MM.1S (cell line): ENCODE data around the gene NFIX.

Source experiments
- DNase-seq: peaks from one replicate; pipeline ENCODE4 v3.0.0-alpha.2; 2015
- H2AFZ ChIP-seq: fragments of 300-600 bp; sonication (generic); 2 replicates; pipeline ENCODE4 v1.6.0; 2016; ENCODE audit warnings: antibody characterized with exemption, low read length
- H3F3A ChIP-seq: fragments of 300-600 bp; sonication (generic); 2 replicates; pipeline ENCODE4 v1.6.1; 2016; ENCODE audit warnings: mild to moderate bottlenecking, antibody characterized with exemption, low read length, moderate library complexity, mixed read lengths; ENCODE audit not compliant: insufficient read depth
- H3K27ac ChIP-seq: fragments of 300-600 bp; sonication (generic); 2 replicates; pipeline ENCODE4 v1.5.1; 2016; ENCODE audit warnings: mild to moderate bottlenecking, low read length
- H3K27me3 ChIP-seq: fragments of 300-600 bp; sonication (generic); replicated peaks from 2 replicates; pipeline ENCODE4 v1.6.0; 2016; ENCODE audit warnings: low read length; ENCODE audit not compliant: insufficient read depth
- H3K36me3 ChIP-seq: fragments of 300-600 bp; sonication (generic); replicated peaks from 2 replicates; pipeline ENCODE4 v1.6.1; 2016; ENCODE audit warnings: mild to moderate bottlenecking, low read length, mixed read lengths; ENCODE audit not compliant: insufficient read depth
- H3K4me1 ChIP-seq: fragments of 300-600 bp; sonication (generic); 2 replicates; pipeline ENCODE4 v1.6.1; 2016; ENCODE audit warnings: low read length, mixed read lengths
- H3K4me2 ChIP-seq: fragments of 300-600 bp; sonication (generic); 2 replicates; pipeline ENCODE4 v1.6.0; 2016; ENCODE audit warnings: low read depth, low read length
- H3K4me3 ChIP-seq: fragments of 300-600 bp; sonication (generic); 2 replicates; pipeline ENCODE4 v1.5.1; 2016; ENCODE audit warnings: low read length, mixed read lengths
- H3K79me2 ChIP-seq: fragments of 300-600 bp; sonication (generic); 2 replicates; pipeline ENCODE4 v1.6.1; 2016; ENCODE audit warnings: mixed run types, low read length, mixed read lengths
- H3K9ac ChIP-seq: fragments of 300-600 bp; sonication (generic); 2 replicates; pipeline ENCODE4 v1.6.1; 2016; ENCODE audit warnings: low read length, mixed read lengths
- H3K9me2 ChIP-seq: fragments of 300-600 bp; sonication (generic); replicated peaks from 2 replicates; pipeline ENCODE4 v1.6.1; 2016; ENCODE audit warnings: mild to moderate bottlenecking, low read length, mixed read lengths; ENCODE audit not compliant: insufficient read depth
- H3K9me3 ChIP-seq: fragments of 300-600 bp; sonication (generic); replicated peaks from 2 replicates; pipeline ENCODE4 v1.6.1; 2016; ENCODE audit warnings: mild to moderate bottlenecking, low read length, mixed read lengths; ENCODE audit not compliant: insufficient read depth
- H4K20me1 ChIP-seq: fragments of 300-600 bp; sonication (generic); 2 replicates; pipeline ENCODE4 v1.6.1; 2016; ENCODE audit warnings: mild to moderate bottlenecking, low read length, moderate library complexity, mixed read lengths; ENCODE audit not compliant: insufficient read depth
- CTCF ChIP-seq: fragments of 300-600 bp; sonication (generic); IDR thresholded peaks from 2 replicates; pipeline ENCODE4 v1.5.1; 2016; ENCODE audit warnings: antibody characterized with exemption, low read length, mixed read lengths
- EZH2 ChIP-seq: fragments of 300-600 bp; sonication (generic); optimal IDR thresholded peaks from 2 replicates; pipeline ENCODE3; 2017; ENCODE audit warnings: low read depth, mild to moderate bottlenecking, antibody characterized with exemption, low read length, mixed read lengths
- EZH2phosphoT487 ChIP-seq: fragments of 300-600 bp; sonication (generic); IDR thresholded peaks from 2 replicates; pipeline ENCODE4 v1.6.1; 2018; ENCODE audit warnings: antibody characterized with exemption, low read length

NFIX gene

GRCh38 chr19:13138171-13138915, 143.1 kb downstream of the NFIX start:
- H3K79me2 ChIP-seq: peaks cover 13% of the 10 kb centered on the region
- H2AFZ ChIP-seq: no peak overlapping the region
- no peaks in the 10 kb centered on the region for H3F3A ChIP-seq
- H3K36me3 ChIP-seq: 0 out of 2 replicates have a peak, but pooled peaks cover 7% of the 10 kb centered on the region
- H3K9me3 ChIP-seq: no peaks in the 10 kb centered on the region
- DNase-seq: no peak
- no peak for TF ChIP-seq EZH2
- H3K9ac ChIP-seq: no peak overlapping the region
- H4K20me1 ChIP-seq: no peaks in the 10 kb centered on the region
- no peak overlapping the region for H3K4me3 ChIP-seq
- H3K27me3 ChIP-seq: no peaks in the 10 kb centered on the region
- H3K4me2 ChIP-seq: no peak overlapping the region
- H3K9me2 ChIP-seq: no peaks in the 10 kb centered on the region
- H3K27ac ChIP-seq: no peak overlapping the region
- H3K4me1 ChIP-seq: no peaks in the 10 kb centered on the region

- Histone ChIP-seq H3K79me2 (peaks cover 8% of the 10 kb centered on the region; the same call in 1 of the 2 replicates), H3K4me2 (no peak overlapping the region), H3K36me3 (0 out of 2 replicates have a peak, but pooled peaks cover 7% of the 10 kb centered on the region), H3K4me3 (no peak overlapping the region), H3K9me3 (no peaks in the 10 kb centered on the region), H3K27ac (no peak overlapping the region), H4K20me1 (no peaks in the 10 kb centered on the region), H3K9ac (no peak overlapping the region), H3K4me1 (no peaks in the 10 kb centered on the region), H3F3A (no peaks in the 10 kb centered on the region), H3K27me3 (no peaks in the 10 kb centered on the region), H2AFZ (no peak overlapping the region), H3K9me2 (no peaks in the 10 kb centered on the region)
- no peak for TF ChIP-seq CTCF
- TF ChIP-seq EZH2phosphoT487: no peak
- TF ChIP-seq EZH2: no peak
- no peak for DNase-seq
Observed at GRCh38 chr19:13138916-13139198, 143.6 kb downstream of the NFIX start.

- H3K36me3 ChIP-seq: 0 out of 2 replicates have a peak, but pooled peaks cover 7% of the 10 kb centered on the region
- DNase-seq: no peak
Observed at GRCh38 chr19:13139633-13140311, 144.5 kb downstream of the NFIX start.

More at GRCh38 chr19:13139633-13140311, 144.5 kb downstream of the NFIX start:
- H3K27me3 ChIP-seq: no peaks in the 10 kb centered on the region
- H3K4me3 ChIP-seq: no peak overlapping the region
- no peaks in the 10 kb centered on the region for H3K9me3 ChIP-seq
- TF ChIP-seq EZH2 (no peak), CTCF (no peak), EZH2phosphoT487 (no peak)
- no peaks in the 10 kb centered on the region for H3K4me1 ChIP-seq
- no peaks in the 10 kb centered on the region for H3K9me2 ChIP-seq
- no peak overlapping the region for H2AFZ ChIP-seq
- H3K79me2 ChIP-seq: no peaks in the 10 kb centered on the region
- no peak overlapping the region for H3K4me2 ChIP-seq
- no peak overlapping the region for H3K9ac ChIP-seq
- H4K20me1 ChIP-seq: no peaks in the 10 kb centered on the region
- no peaks in the 10 kb centered on the region for H3F3A ChIP-seq
- no peak overlapping the region for H3K27ac ChIP-seq
